ENCODE data around the gene TAF1C. TPM values are rescaled to one million over a fixed set of nuclear protein-coding genes. Genes with fewer than 3 reads are reported as not detected.

The TAF1C gene
- total RNA-seq, 4 donors from 2014 or later, result 29.4 to 64.2 (median 56.3) TPM

GRCh38 chr16:84196101-84196500 lies 9.2 kb upstream of the TAF1C start:
- DNase-seq, result no peak
- H3K36me3 ChIP-seq, result no peaks in the 10 kb centered on the region
- 91 to 95% methylated on average over 13 to 14 of the region's 16 CpGs for WGBS, 2 donors
- no peaks in the 10 kb centered on the region for H3K9me3 ChIP-seq
- H3K27ac ChIP-seq, result no peak overlapping the region
- H3K4me3 ChIP-seq (replicated peaks in 1 of 3), result no peak overlapping the region
- no peaks in the 10 kb centered on the region for H3K27me3 ChIP-seq
- intact Hi-C loops (cut with DNase I), result loop anchor here (10.0 kb wide), 1 partner anchor 289 kb away; no protein-coding TSS in a partner anchor
- H3K4me1 ChIP-seq, result no peaks in the 10 kb centered on the region
- no peak for TF ChIP-seq CTCF (IDR thresholded peaks at IDR 0.05)
- TF ChIP-seq POLR2A (IDR thresholded peaks at IDR 0.05), result no peak

- H3K9me3 ChIP-seq, result no peaks in the 10 kb centered on the region
- no peak for TF ChIP-seq POLR2A (IDR thresholded peaks at IDR 0.05)
- no peak for TF ChIP-seq CTCF (IDR thresholded peaks at IDR 0.05)
- WGBS, 2 donors, result 85 to 92% methylated on average over 20 to 25 of the region's 38 CpGs
- no peak overlapping the region for H3K27ac ChIP-seq
- no peaks in the 10 kb centered on the region for H3K4me1 ChIP-seq
- no peaks in the 10 kb centered on the region for H3K27me3 ChIP-seq
- no peaks in the 10 kb centered on the region for H3K36me3 ChIP-seq
- H3K4me3 ChIP-seq (replicated peaks in 1 of 3), result no peak overlapping the region
- intact Hi-C loops (cut with DNase I), result loop anchor here (10.0 kb wide), 1 partner anchor 289 kb away; no protein-coding TSS in a partner anchor
- no peak for DNase-seq
Observed at GRCh38 chr16:84195201-84196093, 8.6 kb upstream of the TAF1C start.

- H3K9me3 ChIP-seq, result no peaks in the 10 kb centered on the region
- WGBS, 2 donors, result 71 to 77% methylated on average over 27 to 30 of the region's 34 CpGs
- H3K4me1 ChIP-seq, result no peaks in the 10 kb centered on the region
- no peaks in the 10 kb centered on the region for H3K36me3 ChIP-seq
- no peak for DNase-seq
- no peak overlapping the region for H3K27ac ChIP-seq
- H3K4me3 ChIP-seq (replicated peaks in 1 of 3), result no peak overlapping the region
- TF ChIP-seq CTCF (IDR thresholded peaks at IDR 0.05) (no peak), POLR2A (IDR thresholded peaks at IDR 0.05) (no peak)
- H3K27me3 ChIP-seq, result no peaks in the 10 kb centered on the region
- intact Hi-C loops (cut with DNase I), result loop anchor here (10.0 kb wide), 1 partner anchor 290 kb away; no protein-coding TSS in a partner anchor
Observed at GRCh38 chr16:84194470-84195200, 7.8 kb upstream of the TAF1C start.

- no peaks in the 10 kb centered on the region for H3K9me3 ChIP-seq
- H3K27me3 ChIP-seq, result no peaks in the 10 kb centered on the region
- H3K27ac ChIP-seq, result no peak overlapping the region
- intact Hi-C loops (cut with DNase I), result loop anchor here (10.0 kb wide), 1 partner anchor 291 kb away; no protein-coding TSS in a partner anchor
- 82 to 88% methylated on average over 11 of the region's 11 CpGs for WGBS, 2 donors
- TF ChIP-seq CTCF (IDR thresholded peaks at IDR 0.05) (no peak), POLR2A (IDR thresholded peaks at IDR 0.05) (no peak)
- H3K36me3 ChIP-seq, result no peaks in the 10 kb centered on the region
- no peak overlapping the region for H3K4me3 ChIP-seq (replicated peaks in 1 of 3)
- no peaks in the 10 kb centered on the region for H3K4me1 ChIP-seq
- no peak for DNase-seq
Observed at GRCh38 chr16:84194018-84194417, 7.2 kb upstream of the TAF1C start.

Data from thyroid gland (tissue), 4 donors.